H1 (cell line): ENCODE measurements around the gene GARS1. TPM values are rescaled to one million over a fixed set of nuclear protein-coding genes. Genes with fewer than 3 reads are reported as not detected.

Source experiments
- CBX8 ChIP-seq: fragments of 300-800, 300-1000 bp; sonication (generic); IDR thresholded peaks from 2 replicates; pipeline ENCODE4 v1.7.1; 2016; ENCODE audit warnings: low read depth, low read length, borderline replicate concordance
- KDM1A ChIP-seq: fragments of 200-600, 300-600 bp; sonication (generic); IDR thresholded peaks from 2 replicates; pipeline ENCODE4 v1.7.1; 2016; ENCODE audit warnings: mild to moderate bottlenecking, low read length, borderline replicate concordance
- POLR2A ChIP-seq, 2 experiments: IDR thresholded peaks; 1 replicate in 1 of 2; 2 replicates in 1 of 2; pipeline ENCODE4 v1.6.1; 2011; ENCODE audit warnings: low read depth in 2 of 2, low read length in 2 of 2, mild to moderate bottlenecking in 2 of 2; ENCODE audit errors: control extremely low read depth in 1 of 2
- polyA plus RNA-seq, 7 experiments: library from polyadenylated mRNA; depleted of rRNA in 3 of 7; stranded (reverse) in 5 of 7; unstranded in 2 of 7; fragments of >200 nt in 5 of 7; fragments of 200-250 nt in 2 of 7; gene quantifications; 1 replicate in 5 of 7; 2 replicates in 1 of 7; 4 replicates in 1 of 7; pipeline versions ENCODE4 v1.2.1 to v1.2.3, GENCODE V29; 2011 to 2013; ENCODE audit warnings: missing spikeins in 2 of 7, mixed read lengths in 2 of 7
- total RNA-seq: library from RNA; stranded (reverse); fragmentation: NEBNext Ultra II Directional; extraction: Animal tissue kit (Norgen Biotek cat#: 25700); gene quantifications from 2 replicates; pipeline ENCODE4 v1.2.1, GENCODE V29; 2021
- TF ChIP-seq, protein P1 (sequence below): IDR thresholded peaks from 2 replicates; pipeline ENCODE4 v1.6.1; 2012; ENCODE audit warnings: inconsistent platforms

Gene GARS1
- total and polyA plus RNA-seq, 2 of the 8 experiments (the other 6 are each of a cell fraction or from before 2014, with no cell fraction given), result 270 to 476 TPM

DNA sequence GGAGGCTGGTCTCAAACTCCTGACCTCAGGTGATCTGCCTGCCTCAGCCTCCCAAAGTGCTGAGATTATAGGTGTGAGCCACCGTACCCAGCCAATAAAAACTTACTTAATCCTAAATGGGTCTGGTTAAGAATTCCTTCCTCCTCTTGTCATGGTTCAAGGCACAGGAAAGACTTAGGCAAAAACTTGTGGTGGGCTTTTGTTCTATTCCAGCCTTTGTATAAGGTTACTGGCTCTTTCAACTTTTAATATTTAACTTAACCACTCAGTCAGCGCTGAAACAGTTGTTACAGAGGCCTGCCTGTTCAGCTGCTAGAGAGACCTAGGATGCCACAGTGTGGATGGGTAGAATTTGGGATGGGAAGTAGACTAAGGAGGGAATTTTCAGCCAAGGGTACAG lies 28.1 kb upstream of the GARS1 start (continued):
- TF ChIP-seq, protein P1, sequence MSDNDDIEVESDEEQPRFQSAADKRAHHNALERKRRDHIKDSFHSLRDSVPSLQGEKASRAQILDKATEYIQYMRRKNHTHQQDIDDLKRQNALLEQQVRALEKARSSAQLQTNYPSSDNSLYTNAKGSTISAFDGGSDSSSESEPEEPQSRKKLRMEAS, result no peak
- TF ChIP-seq KDM1A, result no peak
- no peak for TF ChIP-seq CBX8
- TF ChIP-seq POLR2A (IDR thresholded peaks at IDR 0.05; ENCODE audit: control extremely low read depth in 1 of 2, low read depth in 2 of 2, low read length in 2 of 2), result no peak
